Body of pancreas (tissue), 4 donors: ENCODE data around the gene HNF1A. TPM values are rescaled to one million over a fixed set of nuclear protein-coding genes. Genes with fewer than 3 reads are reported as not detected.
A peak's percentile ranks its signal among the peaks of the same experiment; 100 is the strongest.

Source experiments
- ATAC-seq: fragments of 150-250 bp; one replicate; pipeline ENCODE4 v1.9.1; 2016
- DNase-seq, 4 donors: peaks; one replicate each; pipeline ENCODE4 v3.0.0-alpha.2; 2019
- H3K27ac ChIP-seq, 4 donors: fragments of 200-600 bp; sonication (generic); 1 replicate in 3 of 4; 2 replicates in 1 of 4; pipeline versions ENCODE4 v1.5.1 to v1.6.1; 2016 to 2019; ENCODE audit warnings: mild to moderate bottlenecking in 1 of 4, mixed read lengths in 1 of 4, moderate library complexity in 1 of 4
- H3K27me3 ChIP-seq, 2 donors: fragments of 200-600 bp; sonication (generic); one replicate each; pipeline ENCODE4 v1.6.0; 2016; ENCODE audit warnings: mild to moderate bottlenecking in 1 of 2
- H3K36me3 ChIP-seq, 2 donors: fragments of 200-600 bp; sonication (generic); replicated peaks in 1 of 2; 2 replicates each; pipeline ENCODE4 v1.5.1; 2016; ENCODE audit warnings: low read depth in 2 of 2; ENCODE audit not compliant: insufficient read depth in 1 of 2
- H3K4me1 ChIP-seq: fragments of 200-600 bp; sonication (generic); one replicate; pipeline ENCODE4 v1.6.0; 2016
- H3K4me3 ChIP-seq, 2 donors: fragments of 200-600 bp; sonication (generic); 1 replicate in 1 of 2; 2 replicates in 1 of 2; pipeline ENCODE4 v1.5.1; 2016 to 2019
- H3K9me3 ChIP-seq, 3 donors: fragments of 200-600 bp; sonication (generic); 1 replicate in 2 of 3; 2 replicates in 1 of 3; pipeline ENCODE4 v1.5.1; 2016
- POLR2A ChIP-seq, 3 donors: fragments of 450-650 bp; IDR thresholded peaks; one replicate each; pipeline ENCODE4 v1.6.1; 2016; ENCODE audit warnings: antibody characterized with exemption in 3 of 3, mild to moderate bottlenecking in 2 of 3
- WGBS, 2 donors: methylation state at CpG; one replicate each; pipeline ENCODE4 v1.1.5; 2017; 5-methylcytosine and 5-hydroxymethylcytosine counted together
- intact Hi-C: fragments of 100-400 bp; cut with DNase I; formaldehyde crosslinking; loops from one replicate; pipeline ENCODE4 v1.15.1; 2023
- total RNA-seq, 2 donors: library from RNA; depleted of rRNA; stranded (reverse); fragments of >200 nt; gene quantifications; one replicate each; pipeline ENCODE4 v1.1.0, GENCODE V29; 2016
- TF ChIP-seq, protein P1 (sequence below), 7 experiments: fragments of 450-650 bp in 4 of 7; fragments of 200-600 bp in 3 of 7; sonication (generic) in 3 of 7; IDR thresholded peaks; one replicate each; pipeline ENCODE4 v1.5.1; 2016 to 2019; ENCODE audit warnings: antibody characterized with exemption in 7 of 7

HNF1A gene
- total RNA-seq, 2 donors from 2014 or later = 11.9 to 13.2 TPM

DNA sequence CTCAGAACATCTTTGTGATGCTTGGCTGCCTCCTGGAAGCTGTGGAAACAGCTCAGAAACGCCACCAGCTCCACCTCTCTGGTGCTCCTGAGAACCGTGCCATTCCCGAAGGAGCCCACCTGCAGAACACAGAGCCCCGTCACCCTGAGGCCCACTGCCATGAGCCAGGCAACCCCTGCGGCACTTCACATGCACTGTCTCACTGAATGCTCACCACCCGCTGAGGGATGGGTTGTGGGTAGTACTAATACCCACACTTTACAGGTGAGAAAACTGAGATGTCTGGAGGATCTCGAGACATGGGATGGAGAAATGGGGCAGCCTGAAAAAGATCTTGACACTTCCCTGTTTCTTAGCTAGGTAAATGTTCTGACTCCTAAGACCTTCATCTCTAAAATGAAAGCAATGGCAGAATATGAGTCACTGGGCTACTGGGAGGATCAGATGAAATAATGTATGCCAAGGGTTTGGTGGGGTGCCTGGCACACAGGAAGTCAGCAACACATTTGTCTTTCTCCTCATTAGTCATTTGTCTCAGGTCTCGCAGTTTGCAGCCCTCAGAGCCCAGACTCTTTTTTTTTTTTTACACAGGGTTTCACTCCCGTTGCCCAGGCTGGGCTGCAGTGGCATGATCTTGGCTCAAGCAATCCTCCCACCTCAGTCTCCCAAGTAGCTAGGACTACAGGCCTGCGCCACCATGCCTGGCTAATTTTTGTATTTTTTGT, 55.4 kb downstream of the HNF1A start:
- Histone ChIP-seq H3K36me3 (no peaks in the 10 kb centered on the region), H3K4me1 (peaks cover 5% of the 10 kb centered on the region), H3K27ac (no peak overlapping the region), H3K4me3 (no peak overlapping the region), H3K9me3 (no peaks in the 10 kb centered on the region), H3K27me3 (no peaks in the 10 kb centered on the region)
- no peak for ATAC-seq
- TF ChIP-seq, protein P1, sequence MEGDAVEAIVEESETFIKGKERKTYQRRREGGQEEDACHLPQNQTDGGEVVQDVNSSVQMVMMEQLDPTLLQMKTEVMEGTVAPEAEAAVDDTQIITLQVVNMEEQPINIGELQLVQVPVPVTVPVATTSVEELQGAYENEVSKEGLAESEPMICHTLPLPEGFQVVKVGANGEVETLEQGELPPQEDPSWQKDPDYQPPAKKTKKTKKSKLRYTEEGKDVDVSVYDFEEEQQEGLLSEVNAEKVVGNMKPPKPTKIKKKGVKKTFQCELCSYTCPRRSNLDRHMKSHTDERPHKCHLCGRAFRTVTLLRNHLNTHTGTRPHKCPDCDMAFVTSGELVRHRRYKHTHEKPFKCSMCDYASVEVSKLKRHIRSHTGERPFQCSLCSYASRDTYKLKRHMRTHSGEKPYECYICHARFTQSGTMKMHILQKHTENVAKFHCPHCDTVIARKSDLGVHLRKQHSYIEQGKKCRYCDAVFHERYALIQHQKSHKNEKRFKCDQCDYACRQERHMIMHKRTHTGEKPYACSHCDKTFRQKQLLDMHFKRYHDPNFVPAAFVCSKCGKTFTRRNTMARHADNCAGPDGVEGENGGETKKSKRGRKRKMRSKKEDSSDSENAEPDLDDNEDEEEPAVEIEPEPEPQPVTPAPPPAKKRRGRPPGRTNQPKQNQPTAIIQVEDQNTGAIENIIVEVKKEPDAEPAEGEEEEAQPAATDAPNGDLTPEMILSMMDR (IDR thresholded peaks at IDR 0.05) = no peak
- TF ChIP-seq POLR2A (IDR thresholded peaks at IDR 0.05) = no peak
- intact Hi-C loops = no loop called here
- DNase-seq = peak in 1 of 4 donors; percentile 22
- 68 to 72% methylated on average over 10 of the region's 10 CpGs for WGBS, 2 donors

DNA sequence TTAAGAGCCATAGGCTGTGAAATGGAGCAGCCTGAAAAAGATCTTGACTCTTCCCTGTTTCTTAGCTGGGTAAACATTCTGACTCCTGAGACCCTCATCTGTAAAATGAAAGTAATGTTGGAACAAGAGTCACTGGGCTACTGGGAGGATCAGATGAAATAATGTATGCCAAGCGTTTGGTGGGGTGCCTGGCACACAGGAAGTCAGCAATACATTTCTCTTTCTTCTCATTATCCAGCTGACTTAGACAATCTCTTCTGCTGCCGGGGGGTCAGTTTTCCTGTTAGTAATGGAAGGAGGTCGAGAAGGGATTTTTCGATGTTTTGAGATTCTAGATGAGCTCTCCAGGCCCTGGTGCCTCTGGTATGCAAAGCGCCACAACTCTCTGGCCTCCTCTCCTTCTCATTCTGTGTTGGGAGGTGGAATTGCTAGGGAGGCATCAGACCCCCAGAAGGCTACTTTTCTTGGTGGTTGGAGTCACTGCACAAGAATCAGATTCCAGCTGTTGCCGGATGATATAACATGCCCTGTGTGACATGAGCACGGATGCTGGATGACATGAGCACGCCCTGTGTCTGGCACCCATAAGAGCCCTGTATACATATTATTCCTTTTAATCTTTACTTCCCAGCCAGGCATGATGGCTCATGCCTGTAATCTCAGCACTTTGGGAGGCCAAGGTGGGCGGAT, 56.4 kb downstream of the HNF1A start:
- intact Hi-C loops = no loop called here
- TF ChIP-seq, protein P1 (IDR thresholded peaks at IDR 0.05) = no peak
- no peak for TF ChIP-seq POLR2A (IDR thresholded peaks at IDR 0.05)
- 78 to 83% methylated on average over 9 of the region's 9 CpGs for WGBS, 2 donors
- Histone ChIP-seq H3K27me3 (no peaks in the 10 kb centered on the region), H3K27ac (no peak overlapping the region), H3K4me1 (peaks cover 8% of the 10 kb centered on the region), H3K36me3 (no peaks in the 10 kb centered on the region), H3K4me3 (no peak overlapping the region), H3K9me3 (no peaks in the 10 kb centered on the region)
- no peak for DNase-seq
- no peak for ATAC-seq

DNA sequence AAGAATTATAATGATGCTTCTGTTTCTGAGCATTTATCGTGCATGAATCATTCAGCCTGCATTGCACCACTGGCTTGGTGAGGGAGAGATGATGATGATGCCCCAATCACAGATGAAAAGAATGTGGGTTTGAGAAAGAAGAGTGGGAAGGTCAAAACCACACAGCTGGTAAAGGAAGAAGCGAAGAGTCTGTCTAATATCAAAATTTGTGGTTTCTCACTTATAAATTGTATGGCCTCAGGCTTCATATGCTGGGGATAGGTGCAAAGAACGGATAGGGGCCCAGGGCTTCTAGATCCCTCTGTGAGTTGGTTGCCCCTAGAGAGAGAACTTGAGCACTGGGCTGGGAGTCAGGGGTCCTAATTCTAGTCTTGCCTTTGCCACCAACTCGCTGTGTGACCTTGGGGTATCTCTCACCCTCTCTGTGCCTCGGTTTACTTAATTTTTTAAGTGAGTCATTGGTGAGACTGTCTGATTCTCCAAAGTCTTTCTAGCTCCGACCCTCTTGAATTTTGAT, 58.5 kb downstream of the HNF1A start:
- WGBS, 2 donors = 64 to 68% methylated on average over 6 of the region's 6 CpGs
- TF ChIP-seq, protein P1 (IDR thresholded peaks at IDR 0.05) = no peak
- no peak for TF ChIP-seq POLR2A (IDR thresholded peaks at IDR 0.05)
- no peaks in the 10 kb centered on the region for H3K27me3 ChIP-seq
- H3K9me3 ChIP-seq = no peaks in the 10 kb centered on the region
- no peak overlapping the region for H3K27ac ChIP-seq
- intact Hi-C loops = no loop called here
- no peak overlapping the region for H3K4me3 ChIP-seq
- no peaks in the 10 kb centered on the region for H3K36me3 ChIP-seq
- peaks cover 8% of the 10 kb centered on the region for H3K4me1 ChIP-seq
- DNase-seq (no peak), ATAC-seq (no peak)

- Histone ChIP-seq H3K4me1 (peaks cover 8% of the 10 kb centered on the region), H3K4me3 (peak within 1 kb of the TSS; percentile 15 to 31), H3K9me3 (no peaks in the 10 kb centered on the region), H3K27ac (peak within 1 kb of the TSS in 1 of 4 donors; percentile 47), H3K36me3 (no peaks in the 10 kb centered on the region), H3K27me3 (no peaks in the 10 kb centered on the region)
- intact Hi-C loops = no loop called here
- 19 to 20% methylated on average over 11 to 13 of the region's 13 CpGs for WGBS, 2 donors
- DNase-seq (peak; percentile 20 to 48 (median 38)), ATAC-seq (peak; percentile 69)
- TF ChIP-seq, protein P1 (IDR thresholded peaks at IDR 0.05) = no peak
- TF ChIP-seq POLR2A (IDR thresholded peaks at IDR 0.05) = peak in 2 of 3 donors; percentile 25 to 46
Observed at GRCh38 chr12:121038861-121039668, 60.7 kb downstream of the HNF1A start, which contains the start of gene OASL. TSS of gene OASL (minus strand) at chr12:121039246. CDS start at chr12:121038971, 275 bp downstream.
